Erythroblast (primary cell): ENCODE results near the gene YWHAH.

ENCODE experiments used
- GATA1 ChIP-seq: IDR thresholded peaks from 2 replicates; pipeline ENCODE4 v1.6.1; 2011; ENCODE audit warnings: low read depth, mild to moderate bottlenecking, control low read depth, low read length, moderate library complexity
- POLR2A ChIP-seq: IDR thresholded peaks from 2 replicates; pipeline ENCODE4 v1.6.1; 2011; ENCODE audit warnings: mild to moderate bottlenecking, low read length

GRCh38 chr22:31943978-31944699 is at the start of gene YWHAH:
- TF ChIP-seq POLR2A: peak; percentile 91
- TF ChIP-seq GATA1: no peak
